ENCODE measurements around the gene GZMA.

GRCh38 chr5:55104946-55105701 lies 2.7 kb downstream of the GZMA start:
- TF ChIP-seq CTCF (conservative IDR thresholded peaks at IDR 0.05; ENCODE audit: low read length) = no peak
- no peak for TF ChIP-seq EZH2phosphoT487 (IDR thresholded peaks at IDR 0.05; ENCODE audit: borderline replicate concordance, low read depth, low read length)

Data from OCI-LY7 (cell line).